K562 (cell line): ENCODE data around the gene ZNF792. TPM values are rescaled to one million over a fixed set of nuclear protein-coding genes. Genes with fewer than 3 reads are reported as not detected.

Experiments
- ATF4 ChIP-seq: fragments of 450-650 bp; formaldehyde crosslinking; IDR thresholded peaks from 2 replicates; pipeline ENCODE4 v1.4.0; 2022; ENCODE audit warnings: mild to moderate bottlenecking, moderate library complexity
- ATF7 ChIP-seq: fragments of 450-650 bp; IDR thresholded peaks from 2 replicates; pipeline ENCODE4 v1.7.1; 2014; ENCODE audit warnings: mild to moderate bottlenecking, moderate library complexity
- BACH1 ChIP-seq: fragments of 200-800 bp; sonication (Bioruptor generic); IDR thresholded peaks from 2 replicates; pipeline ENCODE4 v1.6.1; 2016; ENCODE audit warnings: missing genetic modification characterization, missing compliant biosample characterization
- CREM ChIP-seq: IDR thresholded peaks from 2 replicates; pipeline ENCODE4 v1.6.1; 2014; ENCODE audit warnings: antibody characterized with exemption, low read depth
- E2F8 ChIP-seq: fragments of 450-650 bp; IDR thresholded peaks from 2 replicates; pipeline ENCODE4 v1.7.1; 2018; ENCODE audit warnings: mild to moderate bottlenecking, low read depth; ENCODE audit not compliant: partially characterized antibody
- ETV1 ChIP-seq: fragments of 450-650 bp; conservative IDR thresholded peaks from 2 replicates; pipeline ENCODE4 v1.6.1; 2016; ENCODE audit warnings: missing genetic modification characterization, control low read depth, low read depth, missing compliant biosample characterization
- FOS ChIP-seq: IDR thresholded peaks from 3 replicates; pipeline ENCODE4 v1.6.1; 2011; ENCODE audit not compliant: insufficient read length; ENCODE audit errors: extremely low read depth
- ILK ChIP-seq: fragments of 450-650 bp; IDR thresholded peaks from 2 replicates; pipeline ENCODE4 v1.6.1; 2016; ENCODE audit warnings: missing genetic modification characterization, low read depth, mild to moderate bottlenecking, missing compliant biosample characterization, moderate library complexity, borderline replicate concordance
- MAZ ChIP-seq, 2 experiments: fragments of 450-650 bp in 1 of 2; sonication (generic) in 1 of 2; formaldehyde crosslinking; IDR thresholded peaks in 1 of 2; conservative IDR thresholded peaks in 1 of 2; 2 replicates each; pipeline versions ENCODE4 v1.4.0 to v1.5.0; 2020; ENCODE audit warnings: mild to moderate bottlenecking in 1 of 2, missing genetic modification reagents in 1 of 2
- MEF2D ChIP-seq: conservative IDR thresholded peaks from 2 replicates; pipeline ENCODE4 v1.6.1; 2016; ENCODE audit warnings: low read depth, missing genetic modification characterization, missing compliant biosample characterization
- MIER1 ChIP-seq: fragments of 450-650 bp; IDR thresholded peaks from 2 replicates; pipeline ENCODE4 v1.6.1; 2016; ENCODE audit warnings: antibody characterized with exemption, mild to moderate bottlenecking, low read depth
- NFIC ChIP-seq: fragments of 450-650 bp; IDR thresholded peaks from 2 replicates; pipeline ENCODE4 v1.6.1; 2017; ENCODE audit warnings: mild to moderate bottlenecking, inconsistent platforms
- NFYB ChIP-seq: IDR thresholded peaks from 2 replicates; pipeline ENCODE4 v1.6.1; 2011; ENCODE audit warnings: mild to moderate bottlenecking, moderate library complexity; ENCODE audit not compliant: insufficient read length; ENCODE audit errors: extremely low read depth
- PPARD ChIP-seq: fragments of 250-450 bp; sonication (Bioruptor Pico); IDR thresholded peaks from 2 replicates; pipeline ENCODE4 v1.8.0; 2022; ENCODE audit warnings: inconsistent platforms, mild to moderate bottlenecking, moderate library complexity
- RBFOX2 ChIP-seq: fragments of 200-400 bp; formaldehyde crosslinking; IDR thresholded peaks from 2 replicates; pipeline ENCODE4 v1.6.1; 2017; ENCODE audit warnings: low read depth, mild to moderate bottlenecking, low read length, moderate library complexity
- RBM15 ChIP-seq: fragments of 200-400 bp; formaldehyde crosslinking; IDR thresholded peaks from 2 replicates; pipeline ENCODE4 v1.6.1; 2018; ENCODE audit warnings: mild to moderate bottlenecking, low read length, moderate library complexity; ENCODE audit not compliant: insufficient read depth
- SNIP1 ChIP-seq: fragments of 450-650 bp; IDR thresholded peaks from 2 replicates; pipeline ENCODE4 v1.7.1; 2017; ENCODE audit warnings: low read depth, mild to moderate bottlenecking
- ZNF518B ChIP-seq: fragments of 250-450 bp; sonication (Bioruptor Pico); IDR thresholded peaks from 2 replicates; pipeline ENCODE4 v1.5.0; 2021; ENCODE audit warnings: mild to moderate bottlenecking, moderate library complexity
- ZNF583 ChIP-seq: fragments of 250-450 bp; sonication (Bioruptor Pico); IDR thresholded peaks from 2 replicates; pipeline ENCODE4 v1.4.0; 2020
- ZNF766 ChIP-seq: fragments of 200-800 bp; sonication (Bioruptor generic); conservative IDR thresholded peaks from 2 replicates; pipeline ENCODE4 v1.6.1; 2016; ENCODE audit warnings: missing genetic modification characterization, missing compliant biosample characterization
- polyA plus RNA-seq, 8 experiments: library from polyadenylated mRNA; depleted of rRNA in 4 of 8; stranded (reverse) in 5 of 8; unstranded in 3 of 8; fragments of >200 nt; fragmentation: Nextera tagmentation in 2 of 8; fragmentation: Illumina TruSeq in 1 of 8; extraction: Ambion mirVana in 2 of 8; extraction: Trizol in 1 of 8; gene quantifications; 2 replicates each; pipeline versions ENCODE4 v1.2.1 to v1.2.3, GENCODE V29; 2011 to 2014; ENCODE audit warnings: inconsistent platforms in 1 of 8, missing spikeins in 1 of 8
- total RNA-seq, 7 experiments: library from RNA; depleted of rRNA in 6 of 7; stranded (reverse); fragments of >200 nt in 6 of 7; fragmentation: Illumina TruSeq in 2 of 7; extraction: Trizol in 2 of 7; gene quantifications; 2 replicates each; pipeline versions ENCODE4 v1.2.1 to v1.2.3, GENCODE V29; 2011 to 2021; ENCODE audit warnings: low replicate concordance in 1 of 7
- TF ChIP-seq, protein P1 (sequence below): fragments of 200-400 bp; formaldehyde crosslinking; IDR thresholded peaks from 2 replicates; pipeline ENCODE4 v1.6.1; 2017; ENCODE audit warnings: mild to moderate bottlenecking, low read depth, low read length, moderate library complexity

ZNF792 gene
- total and polyA plus RNA-seq, 9 of the 15 experiments (the other 6 are each of a cell fraction or from before 2014, with no cell fraction given): 3.3 to 16.5 (median 10.4) TPM

DNA sequence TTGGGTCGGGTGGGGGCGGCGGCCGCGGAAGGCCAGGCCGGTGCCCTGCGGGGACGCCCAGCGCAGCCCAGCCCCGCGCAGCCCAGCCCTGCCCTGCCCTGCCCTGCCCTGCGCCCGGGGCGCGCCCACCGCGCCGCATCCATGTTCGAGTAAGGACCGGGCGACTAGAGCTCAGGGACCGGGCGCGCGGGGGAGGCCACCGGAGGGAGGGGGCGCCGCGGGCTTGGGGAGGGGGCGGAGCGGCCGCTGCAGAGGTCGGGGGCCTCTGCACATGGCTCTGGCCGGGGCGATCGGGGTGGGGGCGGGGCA, 36.3 kb upstream of the ZNF792 start (continued):
- TF ChIP-seq E2F8: no peak
- TF ChIP-seq ILK (tag): no peak
- 0 out of 4 replicates have a peak, but pooled peaks of 1 of the 2 experiments have one; percentile 6 for TF ChIP-seq MAZ (CRISPR knock-in tag; conservative IDR thresholded peaks at IDR 0.05 in 1 of 2, IDR thresholded peaks at IDR 0.05 in 1 of 2)
- TF ChIP-seq ZNF583 (CRISPR knock-in tag): no peak
- 0 out of 2 replicates have a peak, but pooled peaks have one; percentile 24 for TF ChIP-seq ZNF766 (CRISPR knock-in tag)
- TF ChIP-seq ATF7: no peak
- no peak for TF ChIP-seq NFIC
- peak; percentile 50; the same call in 1 of the 2 replicates for TF ChIP-seq RBFOX2
- TF ChIP-seq, protein P1, sequence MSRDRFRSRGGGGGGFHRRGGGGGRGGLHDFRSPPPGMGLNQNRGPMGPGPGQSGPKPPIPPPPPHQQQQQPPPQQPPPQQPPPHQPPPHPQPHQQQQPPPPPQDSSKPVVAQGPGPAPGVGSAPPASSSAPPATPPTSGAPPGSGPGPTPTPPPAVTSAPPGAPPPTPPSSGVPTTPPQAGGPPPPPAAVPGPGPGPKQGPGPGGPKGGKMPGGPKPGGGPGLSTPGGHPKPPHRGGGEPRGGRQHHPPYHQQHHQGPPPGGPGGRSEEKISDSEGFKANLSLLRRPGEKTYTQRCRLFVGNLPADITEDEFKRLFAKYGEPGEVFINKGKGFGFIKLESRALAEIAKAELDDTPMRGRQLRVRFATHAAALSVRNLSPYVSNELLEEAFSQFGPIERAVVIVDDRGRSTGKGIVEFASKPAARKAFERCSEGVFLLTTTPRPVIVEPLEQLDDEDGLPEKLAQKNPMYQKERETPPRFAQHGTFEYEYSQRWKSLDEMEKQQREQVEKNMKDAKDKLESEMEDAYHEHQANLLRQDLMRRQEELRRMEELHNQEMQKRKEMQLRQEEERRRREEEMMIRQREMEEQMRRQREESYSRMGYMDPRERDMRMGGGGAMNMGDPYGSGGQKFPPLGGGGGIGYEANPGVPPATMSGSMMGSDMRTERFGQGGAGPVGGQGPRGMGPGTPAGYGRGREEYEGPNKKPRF: no peak
- TF ChIP-seq CREM: no peak
- TF ChIP-seq NFYB: no peak
- no peak for TF ChIP-seq MEF2D
- no peak for TF ChIP-seq FOS
- no peak for TF ChIP-seq ETV1 (tag)
- no peak for TF ChIP-seq ATF4 (CRISPR knock-in tag)
- no peak for TF ChIP-seq RBM15
- TF ChIP-seq MIER1: no peak
- TF ChIP-seq SNIP1: no peak
- no peak for TF ChIP-seq ZNF518B (CRISPR knock-in tag)
- TF ChIP-seq PPARD: no peak
- no peak for TF ChIP-seq BACH1 (tag)
